Neural crest cell (in vitro differentiated cells): ENCODE measurements around the gene OSBPL2. TPM values are rescaled to one million over a fixed set of nuclear protein-coding genes. Genes with fewer than 3 reads are reported as not detected.

ENCODE experiments used
- DNase-seq: peaks from one replicate; pipeline ENCODE4 v3.0.0; 2021; ENCODE audit warnings: low read depth, mixed read lengths, low spot score
- H3K27ac Mint-ChIP-seq: one replicate; pipeline ENCODE4 v1.8.0; 2021; ENCODE audit warnings: mild to moderate bottlenecking, mixed read lengths; ENCODE audit not compliant: unreplicated experiment
- H3K27me3 Mint-ChIP-seq: 2 replicates; pipeline ENCODE4 v1.8.0; 2021; ENCODE audit warnings: low read depth, mild to moderate bottlenecking, mixed read lengths
- H3K36me3 Mint-ChIP-seq: 2 replicates; pipeline ENCODE4 v1.8.0; 2021; ENCODE audit warnings: low read depth, mild to moderate bottlenecking, mixed read lengths
- H3K4me1 Mint-ChIP-seq: 2 replicates; pipeline ENCODE4 v1.8.0; 2021; ENCODE audit warnings: mixed read lengths
- H3K4me3 Mint-ChIP-seq: one replicate; pipeline ENCODE4 v1.8.0; 2021; ENCODE audit warnings: mild to moderate bottlenecking, mixed read lengths
- H3K9me3 Mint-ChIP-seq: 2 replicates; pipeline ENCODE4 v1.8.0; 2021; ENCODE audit warnings: mixed read lengths
- CTCF ChIP-seq: fragments of 200-600 bp; sonication (generic); conservative IDR thresholded peaks from 2 replicates; pipeline ENCODE4 v1.5.0; 2021; ENCODE audit warnings: antibody characterized with exemption, mild to moderate bottlenecking
- total RNA-seq: library from RNA; stranded (reverse); gene quantifications from 2 replicates; pipeline ENCODE4 v1.2.1, GENCODE V29; 2021

The OSBPL2 gene
- total RNA-seq, 1 donor from 2014 or later = 33.1 TPM

DNA sequence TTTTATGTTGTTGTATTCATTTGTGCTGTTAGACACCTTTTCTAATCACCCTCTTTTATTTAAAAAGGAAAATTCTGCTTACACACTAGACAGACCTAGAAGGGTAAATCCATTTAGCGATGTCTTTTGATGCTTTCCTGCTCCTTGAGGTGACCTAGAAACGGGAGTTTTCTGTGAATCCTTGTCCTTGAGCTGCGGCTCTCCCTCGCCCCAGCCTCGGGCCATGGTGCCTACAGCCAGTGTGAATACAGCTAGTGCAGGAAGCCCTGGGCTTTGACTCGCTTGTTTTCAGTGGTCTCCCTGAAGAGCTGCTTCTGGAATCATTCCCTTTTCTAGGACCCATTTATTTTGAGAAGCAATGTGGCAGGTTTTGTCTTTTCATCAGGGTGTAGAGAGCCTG, 46.8 kb downstream of the OSBPL2 start:
- Mint-ChIP-seq H3K27ac (peak overlapping the region; percentile 78), H3K36me3 (peaks cover 3% of the 10 kb centered on the region), H3K9me3 (no peaks in the 10 kb centered on the region), H3K27me3 (no peaks in the 10 kb centered on the region), H3K4me3 (no peak overlapping the region), H3K4me1 (no peaks in the 10 kb centered on the region)
- DNase-seq = no peak
- no peak for TF ChIP-seq CTCF

DNA sequence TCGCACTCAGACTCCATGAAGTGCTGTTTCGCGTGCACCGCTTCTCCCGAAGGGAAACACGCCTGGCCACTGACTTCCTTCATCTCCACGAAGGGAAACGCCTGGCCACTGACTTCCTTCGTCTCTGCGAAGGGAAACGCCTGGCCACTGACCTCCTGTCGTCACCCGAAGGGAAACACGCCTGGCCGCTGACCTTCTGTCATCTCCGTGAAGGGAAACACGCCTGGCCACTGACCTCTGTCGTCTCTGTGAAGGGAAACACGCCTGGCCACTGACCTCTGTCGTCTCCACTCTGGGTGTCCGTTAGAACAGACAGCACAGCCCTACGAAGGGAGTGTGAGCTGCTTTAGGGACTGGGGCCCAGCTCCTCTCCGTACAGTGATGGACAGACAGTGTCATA, 47.4 kb downstream of the OSBPL2 start:
- H3K36me3 Mint-ChIP-seq = peaks cover 3% of the 10 kb centered on the region
- no peaks in the 10 kb centered on the region for H3K4me1 Mint-ChIP-seq
- no peak for DNase-seq
- no peaks in the 10 kb centered on the region for H3K9me3 Mint-ChIP-seq
- no peak overlapping the region for H3K4me3 Mint-ChIP-seq
- no peaks in the 10 kb centered on the region for H3K27me3 Mint-ChIP-seq
- no peak for TF ChIP-seq CTCF
- H3K27ac Mint-ChIP-seq = no peak overlapping the region

DNA sequence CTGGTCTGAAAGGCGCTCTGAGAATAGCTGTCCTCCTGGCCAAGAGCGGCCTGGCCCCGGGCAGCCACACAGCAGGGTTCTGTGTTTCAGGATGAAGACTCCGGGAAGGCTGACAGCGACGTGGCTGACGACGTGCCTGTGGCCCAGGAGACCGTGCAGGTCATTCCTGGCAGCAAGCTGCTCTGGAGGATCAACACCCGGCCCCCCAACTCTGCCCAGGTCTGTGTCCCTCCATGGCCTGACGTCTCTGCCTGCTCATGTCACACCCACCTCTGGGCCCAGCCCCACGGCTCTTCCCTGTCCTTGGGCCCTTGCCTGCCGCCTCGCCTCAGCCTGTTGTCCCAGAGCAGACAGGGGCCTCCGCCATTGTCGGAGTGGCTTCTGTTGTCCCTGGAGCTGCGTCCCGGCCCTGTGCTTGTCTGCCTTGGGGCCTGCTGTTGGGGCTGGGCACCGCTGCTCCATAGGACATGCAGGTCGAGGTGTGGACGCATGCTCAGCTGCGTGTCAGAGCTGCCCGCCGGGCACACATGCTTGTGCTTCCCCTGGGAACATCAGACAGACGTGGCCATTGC, 48.3 kb downstream of the OSBPL2 start:
- no peak overlapping the region for H3K4me3 Mint-ChIP-seq
- H3K36me3 Mint-ChIP-seq = peaks cover 1% of the 10 kb centered on the region
- TF ChIP-seq CTCF = no peak
- H3K27me3 Mint-ChIP-seq = no peaks in the 10 kb centered on the region
- no peak overlapping the region for H3K27ac Mint-ChIP-seq
- no peaks in the 10 kb centered on the region for H3K4me1 Mint-ChIP-seq
- no peak for DNase-seq
- no peaks in the 10 kb centered on the region for H3K9me3 Mint-ChIP-seq

DNA sequence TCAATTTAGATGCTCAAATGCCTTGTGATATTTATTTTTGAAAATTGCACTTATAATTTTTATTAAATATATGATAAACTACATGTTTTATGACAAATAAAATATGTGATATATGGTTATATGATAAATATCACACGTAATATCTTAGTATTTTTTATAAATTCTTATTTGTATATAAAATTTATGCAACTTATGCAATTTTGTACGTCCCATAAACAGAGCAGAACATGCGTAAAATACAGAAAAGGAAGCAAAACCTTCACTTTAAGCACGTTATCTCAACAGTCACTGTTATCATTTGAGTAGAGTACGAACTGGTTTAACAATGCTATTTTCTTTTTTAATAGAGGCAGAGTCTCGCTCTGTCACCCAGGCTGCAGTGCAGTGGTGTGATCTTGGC, 48.8 kb downstream of the OSBPL2 start:
- no peaks in the 10 kb centered on the region for H3K36me3 Mint-ChIP-seq
- no peak for TF ChIP-seq CTCF
- no peak overlapping the region for H3K4me3 Mint-ChIP-seq
- H3K27me3 Mint-ChIP-seq = no peaks in the 10 kb centered on the region
- H3K27ac Mint-ChIP-seq = no peak overlapping the region
- no peaks in the 10 kb centered on the region for H3K4me1 Mint-ChIP-seq
- no peaks in the 10 kb centered on the region for H3K9me3 Mint-ChIP-seq
- DNase-seq = no peak

GRCh38 chr20:62287759-62288534, 49.6 kb downstream of the OSBPL2 start:
- no peak for DNase-seq
- no peak overlapping the region for H3K4me3 Mint-ChIP-seq
- H3K27ac Mint-ChIP-seq = no peak overlapping the region
- no peaks in the 10 kb centered on the region for H3K27me3 Mint-ChIP-seq
- peaks cover under 1% of the 10 kb centered on the region for H3K4me1 Mint-ChIP-seq
- TF ChIP-seq CTCF = no peak
- peaks cover 2% of the 10 kb centered on the region for H3K36me3 Mint-ChIP-seq
- H3K9me3 Mint-ChIP-seq = no peaks in the 10 kb centered on the region
